Left renal cortex interstitium (tissue), 4 donors: Measurements from ENCODE around the gene PILRB. TPM values are rescaled to one million over a fixed set of nuclear protein-coding genes. Genes with fewer than 3 reads are reported as not detected.

ENCODE experiments used
- DNase-seq, 4 donors: peaks; one replicate each; pipeline ENCODE4 v3.0.0-alpha.2; 2013; ENCODE audit warnings: low read depth in 4 of 4, low spot score in 2 of 4, missing footprints in 1 of 4
- polyA plus RNA-seq, 4 donors: library from polyadenylated mRNA; unstranded; fragments of 120-200 nt; gene quantifications; one replicate each; pipeline ENCODE4 v1.2.1, GENCODE V29; 2013; ENCODE audit not compliant: insufficient read length in 4 of 4

The PILRB gene
- polyA plus RNA-seq, 4 donors, result 20.6 to 64.3 (median 42.5) TPM

DNA sequence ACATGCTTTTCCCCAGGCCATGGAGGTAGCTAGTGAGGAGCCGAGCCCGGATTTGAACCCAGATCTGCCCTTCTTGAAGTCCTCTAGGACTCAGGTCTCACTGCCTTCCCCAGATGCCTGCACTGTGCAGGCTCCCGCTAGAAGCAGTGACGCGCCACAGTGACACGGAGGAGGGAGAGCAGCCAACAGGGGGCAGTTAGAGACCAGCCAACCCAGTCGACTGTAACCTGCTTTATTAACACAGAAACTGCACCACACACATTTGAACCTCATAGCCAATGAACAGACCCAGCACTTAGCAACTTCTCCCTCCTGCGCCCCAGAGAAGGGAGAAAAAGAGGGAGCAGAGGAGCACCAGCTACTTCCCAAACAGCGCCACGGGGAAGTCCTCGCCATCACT lies 42.7 kb downstream of the PILRB start:
- DNase-seq, result peak in 1 of 4 donors; percentile 45

DNA sequence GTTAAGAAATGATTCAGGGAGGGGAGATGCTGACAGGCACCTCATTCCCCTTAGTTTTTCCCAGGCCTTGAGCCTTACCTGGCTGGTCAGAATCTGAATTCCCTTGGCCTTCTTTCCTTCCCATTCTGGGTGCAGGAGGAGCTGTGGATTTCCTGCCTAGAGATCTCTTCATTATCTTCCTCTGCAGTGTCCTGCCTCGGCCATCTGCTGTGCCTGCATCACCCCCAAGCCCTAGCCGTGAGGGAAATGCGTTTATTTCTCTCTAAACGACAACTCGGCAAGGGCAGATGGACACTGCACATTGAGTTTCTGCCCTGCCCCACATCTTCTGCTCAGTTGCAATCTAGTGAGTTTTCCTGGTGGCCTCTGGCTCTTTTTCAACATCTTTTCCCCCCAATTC lies 43.9 kb downstream of the PILRB start:
- no peak for DNase-seq

DNA sequence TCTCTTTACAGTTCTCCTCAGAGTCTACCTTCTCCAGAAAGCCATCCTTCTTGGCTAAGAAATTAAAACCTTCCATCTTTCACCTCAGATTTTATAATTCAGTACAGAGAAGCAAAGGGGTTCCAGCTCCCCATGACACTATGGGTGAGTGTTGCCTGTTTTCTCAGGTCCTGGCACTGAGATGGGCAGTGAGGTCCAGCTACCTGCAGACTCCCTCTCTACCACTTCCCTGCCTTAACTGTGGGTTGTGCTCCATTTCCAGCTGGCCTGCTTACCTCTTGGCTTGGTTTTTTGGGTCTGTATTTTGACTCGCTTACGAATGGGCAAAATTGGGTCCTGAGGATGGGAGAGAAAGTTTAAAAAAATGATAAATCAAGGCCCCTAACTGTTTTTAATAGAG lies 44.3 kb downstream of the PILRB start:
- no peak for DNase-seq

DNA sequence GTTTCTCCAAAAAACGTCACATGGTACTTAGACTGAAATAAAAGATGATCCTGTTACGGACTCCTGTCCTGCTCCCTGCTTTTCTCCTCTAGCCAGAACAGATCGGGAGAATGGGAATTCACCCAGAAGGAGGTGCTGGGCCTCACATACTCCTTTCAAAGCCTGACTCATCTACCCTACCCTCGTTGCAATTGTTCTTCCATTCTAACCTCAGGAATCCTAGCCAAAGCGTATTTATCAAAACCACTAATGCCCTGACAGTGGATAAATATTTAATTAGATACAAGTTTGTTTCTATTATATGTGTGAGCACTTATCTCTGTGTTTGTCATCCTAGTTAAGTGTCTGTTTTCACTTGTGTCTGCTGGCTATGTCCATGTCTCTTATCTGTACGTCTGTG lies 48.9 kb downstream of the PILRB start:
- no peak for DNase-seq

DNA sequence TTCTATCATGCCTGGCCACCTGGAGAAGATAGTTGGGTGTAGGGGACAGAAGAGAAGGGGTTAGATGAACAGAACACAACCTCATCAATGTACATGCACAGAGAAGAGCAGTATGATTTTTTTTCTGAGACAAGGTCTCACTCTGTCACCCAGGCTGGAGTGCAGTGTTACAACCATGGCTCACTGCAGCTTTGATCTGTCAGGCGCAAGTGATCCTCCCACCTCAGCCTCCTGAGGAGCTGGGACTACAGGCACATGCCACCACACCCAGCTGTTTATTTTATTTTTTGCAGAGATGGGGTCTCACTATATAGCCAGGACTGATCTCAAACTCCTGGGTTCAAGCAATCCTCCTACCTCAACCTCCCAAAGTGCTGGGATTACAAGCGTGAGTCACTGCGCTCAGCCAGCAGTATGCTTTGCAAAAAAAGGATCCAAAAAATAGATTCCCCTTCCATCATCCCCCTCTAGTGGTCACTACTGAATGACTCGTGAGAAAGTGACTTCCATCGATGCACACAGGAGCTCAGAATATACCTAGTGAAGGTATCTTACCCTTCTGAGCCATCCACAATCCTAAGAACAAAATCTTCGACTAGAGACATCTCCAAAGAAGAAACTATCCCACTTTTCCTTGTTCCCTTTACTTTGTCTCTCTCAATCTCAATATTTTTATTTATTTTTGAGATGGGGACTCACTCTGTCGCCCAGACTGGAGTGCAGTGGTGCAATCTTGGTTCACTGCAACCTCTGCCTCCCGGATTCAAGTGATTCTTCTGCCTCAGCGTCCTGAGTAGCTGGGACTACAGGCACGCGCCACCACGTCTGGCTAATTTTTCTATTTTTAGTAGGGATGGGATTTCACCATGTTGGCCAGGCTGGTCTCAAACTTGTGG lies 49.6 kb downstream of the PILRB start:
- peak in 2 of 4 donors; percentile 44 to 59 for DNase-seq

DNA sequence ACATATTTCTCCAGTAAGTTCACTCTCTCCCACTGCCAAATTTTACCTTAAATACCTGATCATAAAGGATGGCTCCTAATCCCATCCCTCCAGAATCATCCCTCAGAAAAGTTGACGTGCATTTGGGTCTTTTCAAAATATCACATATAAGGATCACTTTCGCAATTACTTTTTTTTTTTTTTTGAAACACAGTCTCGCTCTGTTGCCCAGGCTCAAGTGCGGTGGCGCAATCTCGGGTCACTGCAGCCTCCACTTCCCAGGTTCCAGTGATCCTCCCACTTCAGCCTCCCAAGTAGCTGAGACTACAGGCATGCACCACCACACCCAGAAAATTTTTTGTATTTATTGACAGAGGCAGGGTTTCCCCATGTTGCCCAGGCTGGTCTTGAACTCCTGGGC lies 53.2 kb downstream of the PILRB start:
- DNase-seq, result no peak

DNA sequence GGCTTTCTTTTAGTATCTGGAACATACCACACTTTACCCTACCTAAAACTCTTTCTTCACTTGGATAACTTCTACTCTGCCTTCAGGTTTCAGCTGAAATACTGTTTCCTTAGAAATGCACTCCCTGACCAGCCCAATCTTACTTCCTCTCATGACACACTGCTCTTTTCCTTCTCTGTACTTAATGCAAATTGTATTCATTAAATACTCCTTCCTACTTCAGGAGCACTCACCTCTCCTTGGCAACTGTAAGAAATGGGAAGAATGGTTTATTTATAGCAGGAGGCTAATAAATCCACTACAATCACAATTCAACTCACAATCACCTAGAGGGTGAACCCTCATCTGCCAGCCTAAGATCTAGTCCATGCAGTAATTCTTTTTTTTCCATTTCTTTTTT lies 55.4 kb downstream of the PILRB start:
- DNase-seq, result no peak

DNA sequence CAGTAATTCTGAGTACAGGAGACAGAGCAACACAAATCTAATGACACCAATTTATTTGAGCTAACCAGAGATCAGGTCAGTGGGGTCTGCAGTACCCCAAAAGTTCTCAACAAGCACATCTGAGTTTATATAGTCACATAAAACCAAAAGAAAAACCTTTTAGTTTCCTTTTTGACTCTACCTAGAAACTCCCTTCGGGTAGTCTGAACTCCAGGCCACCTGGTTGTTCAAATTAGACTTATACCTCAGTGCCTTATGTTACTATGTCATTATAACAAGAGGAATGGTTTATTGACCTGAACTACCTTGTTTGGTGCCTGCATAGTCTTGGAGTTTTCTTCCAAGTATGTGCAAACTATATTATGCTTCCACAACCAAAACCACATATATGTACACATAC lies 56.0 kb downstream of the PILRB start:
- DNase-seq, result no peak

DNA sequence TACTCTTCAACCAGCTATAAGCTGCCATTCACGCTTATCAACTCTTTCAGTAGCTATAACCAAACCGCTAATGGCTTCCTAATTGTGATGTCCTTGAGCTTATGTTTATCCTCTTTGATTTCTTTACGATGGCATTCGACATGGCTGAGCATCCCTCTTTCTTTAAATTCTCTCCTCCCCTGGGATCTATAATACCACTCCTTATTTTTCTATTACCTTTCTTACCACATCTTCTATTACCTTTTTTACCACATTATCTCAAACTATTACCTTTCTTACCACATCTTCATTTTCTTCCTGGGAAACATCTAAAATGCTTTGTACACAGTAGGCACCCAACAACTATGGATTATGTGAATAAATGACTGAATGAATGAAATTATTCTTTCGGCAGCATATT lies 57.5 kb downstream of the PILRB start:
- DNase-seq, result no peak

Other genes with a start within 250 kb of the PILRB start
- gene TAF6, start 238.8 kb upstream of the PILRB start, polyA plus RNA-seq, result 10 to 100 TPM; 52.0 to 73.0 (median 58.6) TPM
- 10 to 100 TPM; 33.9 to 51.6 (median 46.0) TPM for gene CNPY4, start 238.5 kb upstream of the PILRB start, polyA plus RNA-seq
- 1 to 10 TPM; 1.7 to 2.5 (median 1.9) TPM for gene MBLAC1, start 231.2 kb upstream of the PILRB start, polyA plus RNA-seq
- 100 to 1,000 TPM in 3 of 4 donors, 10 to 100 TPM in 1; 97.0 to 134 (median 116) TPM for gene LAMTOR4, start 209.2 kb upstream of the PILRB start, polyA plus RNA-seq
- gene TRAPPC14, start 199.4 kb upstream of the PILRB start, polyA plus RNA-seq, result 10 to 100 TPM; 18.6 to 27.7 (median 23.6) TPM
- gene GAL3ST4, start 189.5 kb upstream of the PILRB start, polyA plus RNA-seq, result 1 to 10 TPM; 5.7 to 8.0 (median 6.3) TPM
- gene GPC2, start 180.7 kb upstream of the PILRB start, polyA plus RNA-seq, result 10 to 100 TPM in 2 of 4 donors, 1 to 10 TPM in 2; 5.9 to 17.4 (median 13.1) TPM
- 10 to 100 TPM in 3 of 4 donors, 1 to 10 TPM in 1; 7.5 to 37.1 (median 22.3) TPM for gene STAG3, start 180.2 kb upstream of the PILRB start, polyA plus RNA-seq
- 10 to 100 TPM in 1 of 4 donors, 1 to 10 TPM in 3; 1.7 to 12.5 (median 5.0) TPM for gene PVRIG, start 138.2 kb upstream of the PILRB start, polyA plus RNA-seq
- 1 to 10 TPM; 6.9 to 9.1 (median 7.1) TPM for gene SPDYE3, start 50.4 kb upstream of the PILRB start, polyA plus RNA-seq
- gene PILRA, start 15.4 kb downstream of the PILRB start, polyA plus RNA-seq, result 1 to 10 TPM; 3.1 to 8.7 (median 5.8) TPM
- gene ZCWPW1, start 70.6 kb downstream of the PILRB start, polyA plus RNA-seq, result 1 to 10 TPM; 4.6 to 7.7 (median 6.6) TPM
- gene MEPCE, start 71.7 kb downstream of the PILRB start, polyA plus RNA-seq, result 10 to 100 TPM; 52.4 to 69.2 (median 56.7) TPM
- gene PPP1R35, start 78.4 kb downstream of the PILRB start, polyA plus RNA-seq, result 10 to 100 TPM; 15.4 to 28.1 (median 21.1) TPM
- 1 to 10 TPM in 2 of 4 donors, under 1 TPM in 2; 0.75 to 3.4 (median 1.3) TPM for gene SPACDR, start 106.1 kb downstream of the PILRB start, polyA plus RNA-seq
- 10 to 100 TPM; 32.3 to 61.0 (median 48.2) TPM for gene TSC22D4, start 121.1 kb downstream of the PILRB start, polyA plus RNA-seq
- gene NYAP1, start 125.8 kb downstream of the PILRB start, polyA plus RNA-seq, result 1 to 10 TPM; 1.8 to 3.7 (median 2.5) TPM
- 10 to 100 TPM; 10.8 to 17.7 (median 14.3) TPM for gene AGFG2, start 181.1 kb downstream of the PILRB start, polyA plus RNA-seq
- 10 to 100 TPM in 1 of 4 donors, 1 to 10 TPM in 3; 1.3 to 11.0 (median 4.6) TPM for gene SAP25, start 215.8 kb downstream of the PILRB start, polyA plus RNA-seq
- gene LRCH4, start 228.0 kb downstream of the PILRB start, polyA plus RNA-seq, result 10 to 100 TPM; 25.9 to 55.9 (median 47.4) TPM
- gene FBXO24, start 228.2 kb downstream of the PILRB start, polyA plus RNA-seq, result 1 to 10 TPM; 1.6 to 3.2 (median 2.5) TPM
- 100 to 1,000 TPM in 3 of 4 donors, 10 to 100 TPM in 1; 97.8 to 184 (median 137) TPM for gene PCOLCE, start 244.2 kb downstream of the PILRB start, polyA plus RNA-seq